Activated CD8-positive, alpha-beta memory T cell treated with anti-CD3 and anti-CD28 coated beads, Interleukin-2, amount 50 U/mL, for 24 hours (primary cell): ENCODE data around the gene ANKRD55.
A peak's percentile ranks its signal among the peaks of the same experiment; 100 is the strongest.
"Not testable (repeated sequence)": the region's sequence is repeated elsewhere in the genome, so short reads cannot be mapped to it uniquely, and the experiment has no call there.

Experiments
- DNase-seq: peaks from one replicate; pipeline ENCODE4 v3.0.0-alpha.2; 2020; ENCODE audit errors: extremely low read depth

Gene ANKRD55

DNA sequence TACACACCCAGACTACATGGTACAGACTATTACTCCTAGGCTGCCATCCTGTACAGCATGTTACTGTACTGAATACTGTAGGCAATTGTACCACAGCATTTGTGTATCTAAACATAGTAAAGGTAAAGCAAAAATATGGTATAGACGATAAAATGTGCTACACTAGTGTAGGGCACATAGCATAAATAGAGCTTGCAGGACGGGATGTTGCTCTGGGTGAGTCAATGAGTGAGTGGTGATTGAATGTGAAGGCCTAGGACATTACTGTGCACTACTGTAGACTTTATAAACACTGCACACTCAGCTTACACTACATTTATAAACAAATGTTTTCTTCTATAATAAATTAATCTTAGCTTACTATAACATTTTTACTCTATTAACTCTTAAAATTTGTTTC is 25.6 kb downstream of the ANKRD55 start:
- DNase-seq = no peak

DNA sequence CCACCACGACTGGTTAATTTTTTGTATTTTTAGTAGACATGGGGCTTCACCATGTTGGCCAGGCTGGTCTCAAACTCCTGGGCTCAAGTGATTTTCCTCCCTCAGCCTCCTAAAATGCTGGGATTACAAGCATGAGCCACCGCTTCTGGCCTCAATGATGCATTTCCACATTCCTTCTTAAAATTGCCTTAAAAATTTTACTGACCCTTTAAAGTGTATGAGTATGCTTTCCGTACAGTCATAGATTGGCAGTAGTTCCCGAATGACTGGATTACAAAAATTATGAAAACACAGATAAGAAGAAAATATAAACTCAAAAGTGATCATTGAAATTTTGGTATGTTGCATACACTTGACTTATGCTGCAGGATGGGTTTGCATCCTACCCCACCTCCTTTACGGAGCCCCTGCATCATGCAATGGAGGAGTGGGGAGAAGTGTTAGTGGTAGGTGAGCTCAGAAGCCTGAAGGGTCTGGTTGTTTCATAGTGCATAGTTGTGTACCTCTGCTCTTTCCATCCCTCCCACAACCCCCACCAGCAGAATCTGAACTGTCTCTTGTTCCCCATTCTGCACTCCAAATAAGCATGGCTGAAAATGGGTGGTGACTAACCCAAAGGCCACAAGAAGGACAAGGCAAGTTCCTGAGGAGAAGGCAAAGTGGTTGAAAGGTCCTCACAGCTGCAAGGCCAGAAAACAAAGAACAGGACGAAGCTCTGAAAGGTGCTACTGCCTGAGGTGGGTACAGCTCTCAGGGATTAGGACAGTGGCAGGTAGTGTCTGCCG is 26.8 kb downstream of the ANKRD55 start:
- DNase-seq = no peak

DNA sequence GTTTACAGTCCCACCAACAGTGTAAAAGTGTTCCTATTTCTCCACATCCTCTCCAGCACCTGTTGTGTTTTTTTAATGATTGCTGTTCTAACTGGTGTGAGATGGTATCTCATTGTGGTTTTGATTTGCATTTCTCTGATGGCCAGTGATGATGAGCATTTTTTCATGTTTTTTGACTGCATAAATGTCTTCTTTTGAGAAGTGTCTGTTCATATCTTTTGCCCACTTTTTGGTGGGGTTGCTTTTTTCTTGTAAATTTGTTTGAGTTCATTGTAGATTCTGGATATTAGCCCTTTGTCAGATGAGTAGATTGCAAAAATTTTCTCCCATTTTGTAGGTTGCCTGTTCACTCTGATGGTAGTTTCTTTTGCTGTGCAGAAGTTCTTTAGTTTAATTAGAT is 29.2 kb downstream of the ANKRD55 start:
- DNase-seq = not testable (repeated sequence)

DNA sequence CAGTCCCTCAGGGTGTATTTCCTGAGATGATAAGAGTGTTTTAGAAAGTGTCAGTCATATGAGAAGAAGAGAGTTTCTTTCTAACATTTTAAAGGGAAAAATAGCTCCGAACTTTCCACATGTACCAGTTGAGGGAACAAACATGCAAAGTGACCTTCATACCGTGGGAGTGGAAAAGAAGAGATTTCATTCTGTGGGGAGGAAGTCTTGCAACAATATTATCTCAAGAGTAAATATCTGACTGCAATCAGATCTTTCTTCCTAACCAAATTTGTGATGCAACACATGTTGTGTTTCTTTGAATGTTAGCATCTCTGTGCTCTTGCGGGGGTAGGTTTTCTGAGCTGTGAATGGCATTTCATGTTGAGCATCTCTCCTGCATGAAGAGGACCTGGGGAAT is 30.6 kb downstream of the ANKRD55 start:
- DNase-seq = no peak

DNA sequence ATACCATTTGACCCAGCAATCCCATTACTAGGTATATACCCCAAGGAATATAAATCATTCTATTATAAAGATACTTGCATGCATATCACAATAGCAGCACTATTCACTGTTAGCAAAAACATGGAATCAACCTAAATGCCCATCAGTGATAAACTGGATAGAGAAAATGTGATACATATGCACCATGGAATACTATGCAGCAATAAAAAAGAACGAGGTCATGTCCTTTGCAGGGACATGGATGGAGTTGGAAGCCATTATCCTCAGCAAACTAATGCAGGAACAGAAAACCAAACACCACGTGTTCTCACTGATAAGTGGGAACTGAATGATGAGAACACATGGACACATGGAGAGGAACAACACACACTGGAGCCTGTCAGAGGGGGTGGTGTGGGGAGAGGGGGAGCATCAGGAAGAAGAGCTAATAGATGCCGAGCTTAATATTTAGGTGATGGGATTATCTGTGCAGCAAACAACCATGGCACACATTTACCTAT is 31.3 kb downstream of the ANKRD55 start:
- DNase-seq = not testable (repeated sequence)

DNA sequence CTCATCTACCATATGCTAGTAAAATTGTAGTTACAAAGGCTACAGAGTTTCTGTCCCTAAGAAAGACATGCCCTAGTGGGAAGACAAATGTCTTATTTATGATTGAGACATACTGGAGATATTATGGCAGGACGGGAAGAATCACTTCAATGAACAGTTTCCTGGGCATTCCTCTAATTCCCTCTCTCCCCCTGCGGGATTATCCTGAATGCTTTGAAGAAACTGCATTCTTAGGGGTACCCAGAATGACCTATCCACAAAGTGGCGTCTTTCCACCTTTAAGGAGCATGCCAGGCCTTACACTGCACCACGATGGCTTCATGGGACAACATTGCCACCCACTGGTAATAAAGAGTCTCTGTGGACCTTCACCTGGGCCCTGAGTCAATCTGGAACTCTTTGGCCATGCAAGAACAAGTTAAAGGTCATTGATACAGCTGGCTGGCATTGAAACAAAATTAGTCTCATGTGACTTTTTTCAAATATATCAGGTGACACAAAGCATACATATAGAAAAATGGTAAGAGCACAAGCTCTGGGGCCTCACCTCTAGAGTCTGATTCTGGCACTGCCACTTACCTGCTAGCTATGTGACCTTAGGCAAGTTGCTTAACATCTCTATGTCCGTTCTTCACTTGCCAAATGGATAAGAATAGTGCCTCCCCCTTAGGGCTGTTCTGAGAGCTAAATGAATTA is 32.0 kb downstream of the ANKRD55 start:
- DNase-seq = peak; percentile 29

DNA sequence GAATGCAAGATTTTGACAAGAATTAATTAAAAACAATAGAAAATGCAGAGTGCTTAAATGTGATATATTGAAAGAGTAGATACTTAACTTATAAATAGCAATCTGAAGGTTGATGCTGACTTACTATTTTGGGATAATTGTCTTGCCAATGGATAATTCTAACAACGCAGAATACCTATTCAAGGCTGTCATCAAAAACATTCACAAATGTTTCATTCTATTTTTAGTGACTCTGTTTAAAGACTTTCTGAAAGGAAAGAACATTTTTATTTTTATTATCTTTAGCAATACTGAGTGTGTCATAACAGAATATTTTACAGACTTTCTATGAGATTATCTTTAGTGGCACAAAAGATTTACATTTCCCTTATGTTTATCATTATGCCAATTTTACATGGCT is 38.1 kb downstream of the ANKRD55 start:
- no peak for DNase-seq

DNA sequence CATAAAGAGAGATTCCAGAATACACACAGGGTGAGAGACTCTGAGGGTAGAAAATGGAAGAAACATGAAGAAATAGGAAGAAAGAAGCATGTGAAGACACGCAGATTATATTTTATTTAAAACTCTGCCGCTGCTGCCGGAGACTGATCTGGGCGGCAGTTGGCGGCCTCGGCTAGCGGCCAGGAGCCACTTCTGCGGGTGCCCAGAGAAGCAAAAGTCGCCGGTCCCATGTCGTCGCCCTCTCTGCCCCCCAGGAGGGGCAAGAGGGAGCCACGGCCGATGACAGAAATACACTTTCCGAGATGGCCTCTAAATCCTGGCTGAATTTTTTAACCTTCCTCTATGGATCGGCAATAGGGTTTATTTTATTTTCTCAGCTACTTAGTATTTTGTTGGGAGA is 40.9 kb downstream of the ANKRD55 start:
- DNase-seq = no peak

DNA sequence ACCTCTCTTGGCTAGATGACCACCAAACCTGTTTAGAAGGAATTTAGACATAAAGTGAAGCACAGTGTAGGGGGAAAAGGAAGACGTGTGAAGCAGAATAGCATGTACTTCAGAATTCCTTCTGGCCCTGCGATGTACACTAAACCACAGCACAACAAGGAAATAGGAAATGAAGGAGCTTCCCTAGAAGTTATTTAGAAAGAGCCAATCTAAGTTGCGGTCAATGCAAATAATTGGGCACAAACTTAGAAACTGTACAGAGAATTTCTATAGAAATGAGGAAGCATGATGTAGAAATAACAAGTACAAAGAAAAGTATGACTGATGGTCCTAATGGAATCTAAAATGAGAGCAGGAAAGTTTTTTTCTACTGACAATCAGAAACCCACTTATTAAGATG is 41.5 kb downstream of the ANKRD55 start:
- no peak for DNase-seq

DNA sequence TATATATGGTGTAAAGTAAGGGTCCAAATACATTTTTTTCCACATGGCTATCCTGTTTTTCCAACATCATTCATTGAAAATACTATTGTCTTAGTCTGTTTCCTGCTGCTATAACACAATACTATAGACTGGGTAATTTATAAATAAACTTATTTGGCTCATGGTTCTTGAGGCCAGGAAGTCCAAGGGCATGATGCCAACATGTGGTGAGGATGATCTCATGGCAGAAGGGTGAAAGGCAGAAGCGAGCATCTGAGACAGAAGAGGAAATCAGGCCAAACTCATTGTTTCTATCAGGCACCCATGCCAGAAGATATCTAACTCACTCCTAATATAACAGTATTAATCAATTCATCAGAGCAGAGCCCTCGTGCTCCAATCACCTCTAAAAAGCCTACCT is 42.6 kb downstream of the ANKRD55 start:
- DNase-seq = no peak

DNA sequence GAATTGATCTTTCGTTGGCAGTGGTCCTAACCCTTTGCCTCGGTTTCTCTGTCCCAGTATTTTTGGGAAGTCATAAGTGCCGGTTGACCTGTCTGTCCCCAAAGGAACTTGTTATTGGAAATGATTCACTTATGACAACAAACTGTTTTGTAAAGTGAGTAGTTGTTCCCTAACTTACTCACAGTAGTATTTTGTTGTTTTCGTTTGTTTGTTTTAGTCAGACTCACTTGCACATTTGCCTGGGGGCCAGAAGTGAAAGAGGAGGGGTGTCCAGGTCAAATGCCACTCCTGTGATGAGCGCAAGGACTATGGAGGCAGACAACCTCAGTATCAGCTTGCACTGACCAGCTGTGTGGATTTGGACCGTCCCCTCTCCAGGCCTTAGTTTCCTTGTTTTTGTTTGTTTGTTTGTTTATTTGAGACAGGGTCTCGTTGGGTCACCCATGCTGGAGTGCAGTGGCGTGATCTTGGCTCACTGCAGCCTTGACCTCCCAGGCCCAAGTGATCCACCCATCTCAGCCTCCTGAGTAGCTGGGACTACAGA is 47.3 kb downstream of the ANKRD55 start:
- DNase-seq = no peak

DNA sequence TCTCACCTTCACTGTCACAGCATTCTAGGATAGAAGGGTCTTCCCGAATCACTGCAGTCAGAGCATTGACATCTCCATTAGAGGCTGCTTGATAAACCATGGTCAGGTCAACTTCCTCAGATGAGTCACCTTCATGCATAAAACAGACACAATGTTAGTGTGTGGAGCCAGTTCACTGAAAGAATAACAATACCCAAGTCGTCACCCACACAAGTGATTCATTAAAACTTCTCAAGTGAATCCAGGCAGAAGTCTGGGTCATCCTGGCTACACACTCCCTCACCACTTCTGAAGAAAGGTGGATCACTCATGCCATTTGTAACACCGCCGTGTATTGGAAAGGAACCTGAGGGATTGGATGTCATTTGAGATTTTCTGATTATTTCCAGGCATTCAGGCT is 49.6 kb downstream of the ANKRD55 start:
- DNase-seq = no peak

DNA sequence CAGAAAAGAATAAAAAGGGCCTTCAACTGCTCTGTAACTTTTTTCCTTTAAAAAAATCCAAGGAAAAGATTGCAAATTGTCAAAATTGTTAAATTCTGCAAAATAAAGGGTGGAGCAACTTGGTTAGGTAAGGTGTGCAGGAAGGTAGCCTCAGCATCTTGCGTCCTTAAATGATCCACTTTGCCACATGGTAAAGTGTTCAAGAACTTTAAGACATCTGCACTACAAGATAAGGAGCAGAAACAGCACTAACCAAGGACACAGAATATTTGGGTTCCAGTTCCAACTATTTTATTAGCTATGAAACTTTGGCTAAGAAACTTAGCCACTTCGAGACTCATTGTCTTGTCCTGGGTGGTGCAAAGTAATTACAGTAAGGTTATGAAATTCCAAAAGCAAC is 53.7 kb downstream of the ANKRD55 start:
- no peak for DNase-seq

DNA sequence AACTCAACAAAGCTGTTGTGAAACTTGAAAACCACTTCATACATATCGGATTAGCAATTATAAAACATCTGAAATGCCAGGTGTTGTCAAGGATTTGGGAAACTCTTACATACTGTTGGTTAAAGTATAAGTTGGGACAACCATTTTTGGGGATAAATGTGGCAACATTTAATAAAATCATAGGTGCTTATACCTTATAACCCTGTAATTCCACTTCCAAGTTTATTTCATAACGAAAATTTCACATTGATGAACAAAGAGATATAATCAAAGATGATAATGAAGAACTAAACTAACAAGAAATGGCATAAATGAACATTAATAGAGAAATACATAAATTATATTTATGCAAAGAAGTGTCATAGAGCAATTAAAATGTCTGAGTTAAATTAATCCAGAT is 54.3 kb downstream of the ANKRD55 start:
- no peak for DNase-seq

DNA sequence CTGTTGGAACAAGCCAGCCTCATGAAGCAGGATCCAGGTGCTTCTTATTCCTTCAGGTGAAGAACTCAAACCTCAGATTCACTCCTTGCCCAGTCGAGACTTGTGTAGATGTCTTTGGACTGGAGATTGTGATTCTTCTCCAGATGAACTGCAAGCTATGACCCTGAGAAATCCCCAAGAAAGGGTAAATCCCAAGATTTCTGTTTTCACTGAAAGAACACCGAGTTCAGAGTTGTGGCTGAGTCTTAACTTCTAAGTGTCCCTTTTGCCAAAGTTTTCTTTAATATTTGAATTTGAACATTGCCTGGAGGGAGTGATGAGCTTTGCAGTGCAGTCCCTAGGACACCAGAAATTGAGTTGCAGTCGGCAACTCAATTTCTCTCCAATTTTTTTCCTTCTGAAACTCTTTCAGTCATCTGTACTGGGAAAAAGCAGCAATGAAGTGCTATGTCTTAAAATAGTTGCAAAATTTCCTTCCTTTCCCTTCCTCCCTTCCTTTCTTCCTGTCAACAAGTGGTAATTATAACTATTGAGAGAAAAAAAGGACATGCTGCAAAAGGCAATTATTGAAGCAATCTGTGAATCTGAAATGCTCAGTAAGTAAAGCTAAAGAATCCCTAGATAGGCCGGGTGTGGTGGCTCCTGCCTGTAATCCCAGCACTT is 56.1 kb downstream of the ANKRD55 start:
- DNase-seq = no peak

DNA sequence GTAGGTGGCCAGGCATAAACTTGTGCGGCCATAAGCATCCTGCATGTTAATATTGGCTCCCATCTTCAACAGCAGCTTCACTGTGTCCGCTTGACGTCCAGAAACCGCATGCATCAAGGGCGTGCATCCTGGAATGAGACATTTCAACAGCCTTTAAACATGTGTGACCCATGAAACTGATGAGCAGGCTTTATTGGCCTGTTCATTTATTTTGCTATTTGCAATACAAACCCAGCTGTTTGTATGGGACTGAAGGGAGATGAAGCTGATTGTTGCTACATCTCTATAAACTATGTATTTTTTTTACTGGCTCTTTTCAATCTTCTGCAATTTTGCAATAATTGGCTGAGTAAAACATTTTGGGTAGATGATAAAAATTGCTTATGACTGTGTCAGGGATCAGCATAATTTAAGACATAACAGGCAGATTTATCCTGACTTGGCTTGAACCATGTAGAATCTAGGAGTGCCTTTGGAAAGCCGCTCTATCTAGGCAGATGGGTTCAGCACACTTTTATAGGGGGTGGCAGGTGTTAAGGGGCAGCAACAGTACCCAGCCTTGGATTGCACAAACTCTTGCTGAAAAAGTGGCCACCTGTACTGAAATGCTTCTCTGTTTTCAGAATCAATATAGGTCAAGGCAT is 56.9 kb downstream of the ANKRD55 start:
- DNase-seq = no peak

DNA sequence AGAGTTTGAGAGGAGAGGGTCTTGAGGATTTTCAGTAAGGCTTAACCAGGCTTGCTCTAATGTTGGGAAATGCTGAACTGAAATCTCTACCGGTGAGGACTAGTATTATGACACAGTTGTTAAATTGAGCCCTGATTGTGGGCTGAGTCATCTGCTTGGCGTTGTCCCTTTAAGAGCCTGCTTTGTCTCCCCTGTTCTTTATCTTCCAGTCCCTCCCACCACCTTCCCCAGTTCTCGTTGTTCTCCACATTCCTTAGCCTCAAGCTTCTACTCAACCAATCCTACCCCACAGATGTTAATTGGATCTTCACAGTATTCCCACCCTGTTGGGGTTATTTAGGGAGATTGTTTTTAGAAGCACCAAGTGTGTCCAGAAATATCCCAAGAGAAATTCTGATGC is 57.6 kb downstream of the ANKRD55 start:
- DNase-seq = no peak

DNA sequence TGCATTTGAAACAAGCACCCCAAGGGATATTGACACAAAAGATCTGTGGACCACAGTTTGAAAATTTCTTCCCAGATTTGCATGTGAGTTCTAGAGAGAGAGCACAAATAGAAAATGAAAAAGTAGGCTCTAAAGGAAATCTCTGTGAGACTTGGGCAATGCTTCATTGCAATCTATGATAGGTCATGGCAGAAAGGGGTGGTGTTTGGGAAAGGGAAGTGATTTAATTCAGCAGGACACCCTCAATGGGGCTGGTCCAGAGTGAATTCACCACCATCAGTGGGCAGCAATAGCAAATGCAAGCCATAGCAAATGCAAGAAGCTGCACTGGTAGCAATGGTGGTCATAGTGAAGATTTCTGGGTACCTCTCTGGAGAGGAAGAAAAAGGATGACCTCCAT is 58.1 kb downstream of the ANKRD55 start:
- DNase-seq = no peak

DNA sequence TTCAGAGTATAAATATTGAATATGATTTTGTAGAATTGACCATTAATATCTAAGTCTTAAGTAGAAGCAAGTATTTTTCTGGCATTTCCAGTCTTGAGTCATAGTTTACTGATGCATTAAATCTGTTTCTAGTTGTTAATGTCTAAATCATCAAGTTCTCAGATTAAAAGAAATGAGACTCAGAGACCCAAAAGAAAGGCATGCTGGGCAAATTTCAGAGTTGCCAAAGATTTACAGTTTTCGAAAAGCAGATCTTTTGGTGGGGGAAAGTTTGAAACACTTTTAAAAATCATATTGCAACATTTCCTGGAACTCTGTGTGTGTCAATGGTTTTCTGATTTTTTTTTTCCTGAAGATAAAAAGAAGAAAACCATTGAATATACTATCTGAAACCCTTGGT is 60.9 kb downstream of the ANKRD55 start:
- DNase-seq = no peak

DNA sequence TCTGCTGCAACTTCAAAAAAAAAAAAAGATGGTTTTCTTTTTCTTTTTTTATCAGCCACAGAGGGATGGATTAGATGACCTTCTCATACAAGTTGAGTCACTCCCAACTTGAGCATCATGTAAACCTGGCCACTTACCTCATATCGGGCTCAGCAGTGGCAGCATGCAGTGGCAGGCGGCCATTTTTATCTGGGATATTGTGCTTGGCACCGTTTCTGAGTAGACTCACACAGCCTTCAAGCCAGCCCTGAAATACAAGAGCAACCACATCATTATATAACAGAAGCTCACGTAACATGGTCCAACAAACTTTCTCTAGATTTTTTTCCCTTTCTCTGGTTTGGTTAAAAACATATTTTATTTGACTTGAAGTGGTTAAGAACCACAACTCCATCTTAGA is 62.6 kb downstream of the ANKRD55 start:
- no peak for DNase-seq

DNA sequence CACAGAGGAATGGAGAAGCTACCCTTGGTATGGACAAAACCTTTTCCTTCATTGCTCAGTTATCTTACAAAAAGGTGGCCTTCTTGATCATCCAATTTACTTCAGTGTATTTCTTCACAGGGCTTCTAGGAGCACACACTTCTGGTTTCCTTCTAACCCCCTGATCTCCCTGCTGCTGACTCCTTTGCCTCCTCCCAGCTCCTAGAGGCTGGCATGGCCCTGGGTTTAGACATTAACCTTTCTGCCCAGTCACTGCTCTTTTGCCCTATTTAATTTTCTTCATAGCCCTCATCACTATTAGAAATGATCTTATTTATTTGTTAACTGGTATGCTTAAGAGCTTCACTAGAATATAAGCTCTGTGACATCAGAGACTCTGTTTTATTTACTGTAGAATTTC is 63.2 kb downstream of the ANKRD55 start:
- DNase-seq = no peak

DNA sequence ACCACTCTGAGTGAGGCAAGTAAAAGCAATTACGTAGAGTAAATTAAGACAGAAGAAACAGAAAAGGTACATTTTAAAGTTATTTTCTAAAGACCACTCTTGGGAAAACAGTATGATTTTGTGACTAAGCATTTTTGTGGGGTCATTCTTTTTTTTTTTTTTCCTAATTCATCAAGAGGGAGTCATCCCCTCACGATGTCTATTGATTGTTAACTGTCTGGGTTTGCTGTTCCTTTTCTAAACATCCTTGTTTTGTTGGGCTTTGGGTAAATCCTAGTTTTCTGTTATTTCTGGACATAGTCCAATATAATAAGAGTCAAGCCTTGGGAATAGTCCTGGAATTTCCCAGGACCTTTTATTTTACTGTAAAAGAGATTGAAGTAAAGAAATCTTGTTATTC is 63.8 kb downstream of the ANKRD55 start:
- no peak for DNase-seq
